Stimulated activated CD4-positive, alpha-beta T cell treated with anti-CD3 and anti-CD28 coated beads, TNF-alpha, amount 100 ng/mL, for 4 hours (primary cell): ENCODE measurements around the gene CDH4.

Experiments
- DNase-seq, 3 experiments: peaks; one replicate each; pipeline ENCODE4 v3.0.0-alpha.2; 2020; ENCODE audit warnings: low read depth in 3 of 3

CDH4 gene

DNA sequence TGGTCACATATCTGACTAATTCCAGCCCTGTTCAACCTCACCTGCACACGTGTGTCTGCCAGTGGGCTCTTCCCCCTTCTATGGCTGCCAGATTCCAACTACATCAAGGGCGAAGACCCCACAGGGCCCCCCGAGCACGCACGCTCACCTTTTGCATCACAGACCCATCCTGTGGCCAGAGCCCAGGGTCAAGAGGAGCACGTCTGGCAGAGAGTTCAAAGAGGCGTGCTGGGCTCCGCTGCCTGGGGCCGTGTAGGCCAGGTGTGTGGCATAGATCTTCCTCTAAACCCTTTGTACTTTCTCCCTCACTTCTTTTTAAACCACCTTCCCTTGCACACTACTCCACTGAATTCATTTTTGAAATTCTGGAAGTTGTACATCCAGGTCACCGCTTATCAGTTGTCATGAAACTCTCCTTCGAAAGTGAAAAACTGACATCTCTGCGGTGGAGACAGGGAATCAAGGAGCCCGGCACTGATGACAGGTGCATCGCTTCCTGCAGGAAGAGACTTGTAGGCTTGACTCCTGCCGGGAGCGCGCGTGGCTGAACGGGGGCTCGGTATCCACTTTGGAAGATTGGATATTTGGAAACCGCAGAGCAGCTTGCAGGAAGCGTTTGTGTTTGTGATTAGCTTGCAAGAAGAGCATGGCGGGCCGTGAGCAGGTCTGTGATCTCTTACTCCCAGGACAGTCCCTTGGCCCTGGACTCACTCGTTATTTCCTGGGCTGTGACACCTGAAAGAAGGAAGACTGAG, 397.2 kb downstream of the CDH4 start:
- DNase-seq: no peak

DNA sequence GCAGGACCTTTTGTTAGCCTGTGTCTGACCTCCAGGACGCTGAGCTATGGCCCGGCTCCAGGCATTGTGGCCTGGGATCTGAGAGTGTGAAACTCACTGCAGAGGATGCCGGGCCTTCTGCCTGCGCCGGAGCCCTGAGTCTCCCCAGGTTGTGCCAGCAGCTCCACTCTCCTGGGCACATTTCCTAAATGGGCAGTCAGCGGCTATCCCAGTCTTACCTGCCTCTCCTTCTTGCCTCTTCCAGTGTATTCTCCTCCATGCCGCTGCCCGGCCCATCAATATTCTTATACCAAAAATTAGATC, 397.8 kb downstream of the CDH4 start:
- DNase-seq: no peak

DNA sequence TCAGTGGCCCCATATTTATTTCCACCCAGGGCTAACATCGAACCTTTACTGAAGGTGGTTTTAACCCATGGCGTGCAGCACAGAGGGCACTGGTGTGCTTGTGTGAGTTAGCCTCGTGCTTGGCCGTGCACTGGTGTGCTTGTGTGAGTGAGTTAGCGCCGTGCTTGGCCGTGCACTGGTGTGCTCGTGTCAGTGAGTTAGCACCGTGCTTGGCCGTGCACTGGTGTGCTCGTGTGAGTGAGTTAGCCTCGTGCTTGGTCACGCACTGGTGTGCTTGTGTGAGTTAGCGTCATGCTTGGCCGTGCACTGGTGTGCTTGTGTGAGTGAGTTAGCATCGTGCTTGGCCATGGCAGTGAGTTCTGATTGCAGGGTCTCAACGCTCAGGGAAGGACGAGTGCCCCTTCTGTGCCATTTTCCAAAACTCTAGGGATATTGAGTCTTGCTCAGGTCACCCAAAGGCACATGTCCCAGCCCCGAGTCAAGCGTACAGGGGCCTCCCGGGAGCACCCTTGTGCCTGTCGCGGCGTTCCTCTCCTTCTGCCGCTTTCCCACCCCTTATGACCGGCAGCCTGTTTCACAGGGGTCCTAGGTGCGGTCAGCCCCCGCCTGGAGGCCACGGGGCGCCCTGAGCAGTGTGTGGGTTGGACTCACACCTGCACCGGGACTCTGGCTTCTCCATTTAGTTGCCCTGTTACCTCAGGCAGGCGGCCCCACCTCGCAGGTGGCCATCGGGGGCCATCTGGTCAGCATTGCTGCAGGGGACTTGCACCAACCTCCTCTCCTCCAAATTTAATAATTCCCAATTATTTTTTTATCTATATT, 399.1 kb downstream of the CDH4 start:
- no peak for DNase-seq

DNA sequence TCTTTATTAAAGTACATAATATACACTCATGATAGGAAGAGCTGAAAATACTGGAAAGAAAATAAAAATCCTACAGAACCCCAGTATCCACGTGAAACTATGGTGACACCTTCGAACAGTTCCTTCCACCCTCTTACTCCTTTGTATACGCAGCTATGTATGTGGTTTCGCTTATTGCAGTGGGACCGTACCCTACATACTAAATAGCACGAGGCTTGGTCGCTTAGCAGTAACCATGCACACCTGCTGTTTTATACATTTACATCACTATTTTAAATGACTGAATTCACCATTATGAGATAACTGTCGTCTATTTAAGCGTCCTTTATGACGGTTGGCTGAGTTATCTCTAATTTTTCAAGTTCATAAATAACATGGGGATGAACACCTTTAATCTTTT, 400.1 kb downstream of the CDH4 start:
- no peak for DNase-seq

DNA sequence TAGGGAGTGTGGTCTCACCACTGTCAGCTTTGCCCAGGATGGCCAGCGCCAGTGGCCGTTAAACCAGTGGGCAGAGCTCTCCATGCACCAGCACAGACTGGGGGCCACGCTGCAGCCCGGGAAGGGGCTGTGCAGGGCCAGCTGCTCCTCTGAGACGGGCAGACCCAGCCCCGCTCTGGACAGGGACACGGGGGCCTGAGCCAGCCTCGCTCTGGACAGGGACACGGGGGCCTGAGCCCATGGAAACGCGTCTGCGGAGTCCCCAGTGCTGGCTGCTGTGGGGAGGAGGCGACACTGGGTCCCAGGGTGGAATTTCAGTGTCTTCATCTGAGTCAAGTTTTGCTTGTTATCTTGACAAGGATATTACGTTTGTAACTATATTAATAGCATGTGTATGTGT, 402.7 kb downstream of the CDH4 start:
- no peak for DNase-seq

DNA sequence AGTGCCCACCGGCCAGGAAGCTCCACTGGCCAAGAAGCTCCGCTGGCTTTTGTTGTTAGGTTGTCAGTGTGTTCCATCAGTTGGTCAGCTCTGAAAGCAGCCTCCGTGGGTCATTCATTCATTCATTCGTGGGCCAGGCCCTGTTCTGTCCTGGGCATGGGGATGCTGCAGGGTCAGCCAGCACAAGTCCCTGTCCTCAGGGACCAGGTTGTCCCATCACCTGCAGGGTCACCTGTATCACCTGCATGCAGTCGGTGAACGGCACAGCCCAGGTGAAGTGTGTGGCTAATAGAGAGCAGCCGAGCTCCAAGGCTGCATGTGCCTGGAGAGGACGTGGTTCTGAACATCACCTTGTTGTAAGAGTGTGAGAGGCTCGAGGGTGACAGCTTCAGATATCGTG, 403.5 kb downstream of the CDH4 start:
- DNase-seq: no peak

DNA sequence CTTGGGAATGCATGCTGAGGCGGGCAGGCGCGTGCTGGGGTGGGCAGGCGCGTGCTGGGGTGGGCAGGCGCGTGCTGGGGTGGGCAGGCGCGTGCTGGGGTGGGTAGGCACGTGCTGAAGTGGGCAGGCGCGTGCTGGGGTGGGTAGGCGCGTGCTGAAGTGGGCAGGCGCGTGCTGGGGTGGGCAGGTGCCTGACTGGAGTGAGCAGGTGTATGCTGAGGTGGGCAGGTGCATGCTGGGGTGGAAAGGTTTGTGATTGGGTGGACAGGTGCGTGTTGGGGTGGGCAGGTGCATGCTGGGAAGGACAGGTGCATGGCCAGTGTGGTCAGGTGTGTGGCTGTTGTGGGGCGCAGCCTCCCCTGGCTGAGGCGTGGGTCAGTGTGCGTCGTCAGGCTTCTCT, 404.1 kb downstream of the CDH4 start:
- DNase-seq: no peak

DNA sequence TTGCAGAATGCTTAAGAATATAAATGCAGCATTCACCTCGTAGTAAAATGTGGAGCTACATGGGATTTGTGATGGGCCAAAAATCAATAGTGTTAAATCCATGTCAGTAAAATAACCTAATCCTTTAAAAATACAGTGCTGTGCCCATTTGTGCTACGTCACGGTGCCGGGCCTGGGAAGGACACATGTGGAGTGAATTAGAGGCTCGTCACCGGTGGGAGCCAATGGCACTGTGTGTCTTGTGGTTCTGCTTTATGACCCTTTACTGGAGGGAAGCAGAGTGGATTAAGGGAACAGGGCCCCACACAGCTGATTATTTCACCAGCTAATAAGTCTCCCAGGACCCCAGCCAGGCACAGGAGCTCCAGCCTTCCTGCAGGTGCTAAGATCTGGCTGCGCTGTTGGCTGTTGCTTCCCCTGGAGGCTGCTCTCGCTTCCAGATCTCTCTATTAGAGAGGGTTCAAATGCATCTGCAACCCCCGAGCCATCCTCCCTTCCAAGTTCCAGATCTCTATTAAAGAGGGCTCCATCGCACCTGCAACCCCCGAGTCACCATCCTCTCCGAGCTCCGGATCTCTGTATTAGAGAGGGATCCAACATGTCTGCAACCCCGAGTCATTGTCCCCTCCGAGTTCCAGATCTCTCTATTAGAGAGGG, 405.8 kb downstream of the CDH4 start:
- DNase-seq: no peak

DNA sequence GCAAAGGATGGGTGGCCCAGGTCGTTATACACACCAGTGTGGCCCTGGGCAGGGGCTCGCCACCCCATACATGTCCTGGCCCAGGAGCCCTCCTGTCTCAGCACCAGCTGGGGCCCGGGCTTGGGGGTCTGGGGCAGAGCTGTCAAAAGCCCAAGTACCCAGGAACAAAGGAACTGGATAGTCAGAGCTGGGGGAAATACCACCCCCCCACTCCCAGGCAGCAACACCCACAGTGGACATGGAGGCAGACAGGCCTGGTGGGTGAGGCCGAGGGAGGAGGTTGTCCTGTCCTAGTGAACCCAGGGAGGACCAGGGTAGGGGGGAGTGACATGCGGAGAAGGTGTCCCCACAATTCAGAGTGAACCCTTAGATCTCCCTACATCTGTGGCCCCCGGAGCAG, 406.5 kb downstream of the CDH4 start:
- DNase-seq: no peak

DNA sequence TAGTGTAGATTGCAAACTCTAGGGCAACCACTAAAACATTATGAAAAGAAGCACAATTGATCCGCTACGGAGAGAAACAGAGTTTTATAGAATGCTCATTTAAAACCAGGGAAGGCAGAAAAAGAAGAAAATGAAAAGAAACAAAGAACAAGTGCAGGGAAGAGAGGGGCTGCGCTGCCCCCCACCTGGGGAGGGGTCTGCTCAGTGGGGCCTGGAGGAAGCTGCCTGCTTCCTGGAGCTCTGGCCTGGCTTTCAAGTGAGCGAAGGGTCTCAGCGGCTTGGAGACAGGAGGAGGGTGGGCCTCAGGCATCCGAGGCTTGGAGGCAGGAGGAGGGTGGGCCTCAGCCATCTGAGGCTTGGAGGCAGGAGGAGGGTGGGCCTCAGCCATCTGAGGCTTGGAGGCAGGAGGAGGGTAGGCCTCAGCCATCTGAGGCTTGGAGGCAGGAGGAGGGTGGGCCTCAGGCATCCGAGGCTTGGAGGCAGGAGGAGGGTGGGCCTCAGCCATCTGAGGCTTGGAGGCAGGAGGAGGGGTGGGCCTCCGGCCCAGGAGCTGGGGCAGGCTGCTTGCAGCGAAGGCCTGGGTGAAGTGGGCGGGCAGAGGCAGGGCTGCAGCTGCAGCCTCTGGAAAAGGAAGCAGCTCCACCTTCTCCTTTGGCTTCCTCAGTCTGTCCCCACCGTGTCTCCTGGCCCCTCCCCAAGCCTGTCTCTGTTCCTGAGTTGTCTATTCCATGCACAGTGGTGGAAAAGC, 407.4 kb downstream of the CDH4 start:
- no peak for DNase-seq

DNA sequence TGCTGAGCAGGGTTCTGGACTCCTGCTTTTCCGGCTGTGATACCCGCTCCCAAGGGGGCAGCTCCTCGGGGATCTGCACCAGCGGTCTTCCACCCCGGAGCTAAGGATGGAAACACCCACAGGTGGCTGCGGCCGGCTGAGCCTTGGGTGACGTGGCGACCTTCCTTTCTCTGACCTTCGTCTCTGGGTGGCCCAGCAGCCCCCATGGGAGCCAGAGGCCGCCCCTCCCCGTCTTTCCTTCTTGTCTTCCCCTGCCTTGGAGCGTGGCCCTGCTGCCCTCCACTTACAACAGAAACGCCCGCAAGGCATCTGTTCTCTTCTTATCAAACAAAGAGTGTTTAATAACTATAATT, 407.9 kb downstream of the CDH4 start:
- no peak for DNase-seq

DNA sequence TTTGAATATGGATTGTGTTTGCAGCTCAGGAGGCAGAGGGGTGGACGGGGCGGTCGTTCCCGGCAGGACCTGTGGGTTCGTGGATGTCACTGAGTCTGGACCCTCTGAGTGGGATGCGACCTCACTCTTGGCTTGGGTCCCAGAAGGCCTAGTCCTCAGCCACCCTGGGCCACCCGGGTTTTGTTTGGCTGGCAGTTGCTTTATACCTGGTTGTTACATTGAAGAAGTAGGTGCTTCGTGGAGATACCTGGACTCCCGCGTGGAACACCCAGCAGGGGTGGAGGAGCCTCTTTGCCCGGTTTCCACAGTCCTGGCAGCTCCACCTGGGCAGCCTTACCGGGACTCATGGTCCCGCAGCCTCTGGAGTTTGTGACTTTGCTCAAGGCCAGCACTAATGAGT, 408.5 kb downstream of the CDH4 start:
- no peak for DNase-seq

DNA sequence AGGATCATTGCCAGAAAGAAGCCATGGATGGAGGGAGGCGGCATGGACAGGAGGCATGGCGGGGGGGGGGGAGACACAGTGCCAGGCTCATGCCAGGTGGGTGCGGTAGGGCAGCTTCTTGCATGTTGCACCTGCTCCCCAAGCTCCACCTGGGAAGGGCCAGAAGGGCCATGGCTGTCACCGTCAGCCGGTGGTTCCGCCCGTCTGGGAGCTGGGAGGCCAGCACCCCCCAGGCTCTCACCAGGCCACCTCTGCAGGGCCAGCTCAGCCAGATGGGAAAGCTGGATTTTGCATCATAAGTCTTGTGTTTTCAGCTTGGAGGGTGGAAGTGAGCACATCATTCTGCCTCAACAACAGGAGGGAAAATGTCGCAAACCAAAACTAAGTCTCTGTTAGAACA, 409.0 kb downstream of the CDH4 start:
- DNase-seq: no peak

DNA sequence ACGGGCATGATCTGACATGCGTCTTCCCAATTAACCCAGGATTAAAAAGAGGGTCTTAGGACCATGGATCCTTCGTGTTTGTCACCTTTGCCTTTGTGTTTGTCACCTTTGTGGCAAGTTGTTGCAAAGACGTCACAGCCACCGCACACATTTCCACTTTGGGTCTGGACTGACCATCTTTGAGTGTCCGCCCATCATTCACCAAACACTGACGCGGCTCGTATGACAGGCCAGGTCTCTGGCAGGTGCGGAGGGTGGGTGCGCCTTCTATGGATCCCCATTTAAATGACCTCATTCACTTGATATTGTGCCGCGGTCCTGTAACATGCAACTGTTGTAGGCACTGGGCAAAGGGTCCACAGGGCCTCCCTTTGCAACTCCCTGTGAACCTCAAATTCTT, 409.5 kb downstream of the CDH4 start:
- DNase-seq: no peak

DNA sequence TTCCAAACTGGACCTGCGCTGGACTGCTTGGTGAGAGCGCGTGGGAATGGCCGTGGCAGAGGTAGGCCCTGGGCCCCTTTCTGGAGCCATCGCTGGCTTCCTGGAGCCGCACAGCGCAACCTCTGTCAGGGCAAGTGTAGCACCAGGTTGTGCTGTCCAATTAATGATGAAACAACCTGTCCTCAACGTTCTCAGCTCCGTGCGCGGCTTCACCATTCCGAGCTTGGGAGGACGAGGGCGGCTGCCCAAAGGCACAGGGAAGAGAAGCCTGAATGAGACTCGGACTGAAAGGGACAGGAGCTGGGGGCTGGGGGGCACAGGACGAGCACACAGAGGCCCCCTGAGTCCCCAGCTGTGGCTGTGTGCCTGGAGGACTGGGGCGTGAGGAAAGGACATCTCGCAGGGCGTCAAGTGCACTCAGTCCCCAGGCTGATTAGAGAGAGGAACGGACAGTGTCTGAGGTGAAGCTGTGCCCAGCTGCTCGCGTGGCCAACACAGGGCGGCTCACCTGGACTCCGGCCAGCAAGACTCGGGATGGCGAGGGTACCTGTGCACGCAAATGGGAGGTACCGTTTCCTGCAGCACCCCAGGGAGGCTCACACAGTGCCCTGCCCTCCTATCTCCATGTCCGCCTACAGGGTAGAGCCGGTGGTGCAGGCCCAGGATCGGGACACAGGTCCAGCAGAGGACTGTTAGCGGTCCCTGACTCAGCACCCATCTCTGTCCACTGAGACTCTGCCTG, 410.3 kb downstream of the CDH4 start:
- DNase-seq: no peak

DNA sequence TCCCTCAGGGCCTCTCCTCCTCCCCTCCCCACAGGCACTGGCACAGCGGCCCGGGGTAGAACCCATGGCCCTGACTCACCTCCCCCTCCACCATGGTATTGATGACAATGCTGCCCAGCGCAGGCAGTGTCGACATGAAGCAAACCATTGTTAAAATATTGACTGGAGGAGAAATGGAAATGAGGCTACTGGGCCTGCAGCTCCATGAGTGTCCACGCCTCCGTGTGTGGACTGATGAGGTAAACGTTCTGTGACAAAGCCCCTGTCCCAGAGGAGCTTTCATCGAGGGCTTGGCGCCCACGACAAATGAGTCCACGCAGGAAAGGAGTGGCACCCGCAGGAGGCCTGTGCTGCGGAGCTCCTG, 410.9 kb downstream of the CDH4 start:
- no peak for DNase-seq

DNA sequence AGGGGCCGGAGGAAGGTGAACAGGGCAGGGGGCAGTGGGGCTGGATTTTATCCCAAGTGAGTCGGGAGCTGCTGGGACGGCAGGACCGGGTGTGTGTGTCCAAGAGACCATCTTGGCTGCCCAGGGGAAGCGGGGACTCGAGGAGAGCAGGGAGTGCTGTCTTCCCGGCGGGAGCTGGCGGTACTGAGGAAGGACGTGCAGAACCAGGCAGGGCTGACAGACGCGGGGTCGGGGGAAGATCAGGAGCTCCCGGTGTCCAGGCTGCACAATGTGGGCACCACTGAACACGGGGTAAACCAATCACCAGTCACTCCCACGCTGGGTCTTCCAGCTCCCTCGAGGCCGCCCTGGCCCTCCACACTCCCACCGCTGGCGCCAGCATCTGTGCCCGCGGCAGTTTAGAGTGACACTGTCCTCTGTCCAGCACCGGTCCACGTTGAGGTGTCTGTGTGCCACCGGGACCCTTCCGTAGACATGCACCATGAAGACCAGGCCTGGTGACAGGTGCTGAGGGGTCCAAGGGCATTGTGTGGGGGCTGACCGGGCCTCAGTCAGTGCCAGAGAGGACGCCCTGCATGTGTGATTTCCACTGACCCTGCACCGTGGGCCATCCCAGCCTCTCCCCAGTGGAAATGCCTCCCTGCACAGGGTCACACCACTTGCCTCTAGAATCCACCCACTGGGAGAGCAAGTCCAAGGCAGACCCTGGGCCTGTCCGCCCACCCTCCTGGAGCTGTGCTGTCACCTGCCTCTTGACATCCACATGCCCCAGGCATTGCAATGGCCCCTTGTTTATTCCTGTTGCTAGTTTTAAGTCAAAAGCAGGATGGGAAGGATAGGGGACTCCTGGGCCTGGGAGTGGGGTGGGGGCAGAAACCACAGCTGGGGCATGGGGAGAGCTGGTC, 411.7 kb downstream of the CDH4 start:
- no peak for DNase-seq

DNA sequence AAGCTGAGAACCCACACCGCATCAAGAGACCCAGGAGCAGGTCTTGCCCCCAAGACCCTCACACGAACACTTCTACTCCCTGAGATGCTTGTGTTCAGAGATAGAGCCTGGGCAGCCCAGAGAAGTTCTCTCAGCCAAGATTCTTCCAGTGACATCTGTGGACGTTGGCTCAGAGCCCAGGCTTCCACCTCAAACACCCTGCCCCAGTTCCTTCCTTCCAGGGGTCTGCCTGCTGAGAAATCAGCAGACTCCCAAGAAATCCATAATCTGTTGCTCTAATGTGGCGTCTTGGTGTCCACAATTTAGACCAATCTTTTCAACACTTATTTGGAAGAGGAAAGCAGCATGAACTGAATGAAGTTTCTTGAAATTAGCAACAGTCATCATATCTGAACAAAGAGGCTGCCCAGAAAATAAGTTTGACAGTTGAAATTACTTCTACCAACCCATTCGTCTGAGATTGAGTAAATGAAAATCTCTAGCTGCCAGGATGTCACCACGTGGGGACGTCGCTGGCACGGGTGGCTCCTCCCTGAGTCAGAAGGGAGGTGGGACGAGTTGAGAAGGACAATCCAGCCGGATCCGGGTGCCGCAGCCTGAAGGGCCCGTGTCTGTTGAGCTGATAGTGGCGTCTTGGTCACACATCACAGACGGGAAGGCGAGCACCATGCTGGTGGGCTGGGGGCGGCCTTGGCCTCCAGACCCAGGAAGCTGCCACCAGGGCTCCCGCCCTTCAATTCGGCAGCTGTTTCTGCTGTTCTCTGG, 412.7 kb downstream of the CDH4 start:
- no peak for DNase-seq

DNA sequence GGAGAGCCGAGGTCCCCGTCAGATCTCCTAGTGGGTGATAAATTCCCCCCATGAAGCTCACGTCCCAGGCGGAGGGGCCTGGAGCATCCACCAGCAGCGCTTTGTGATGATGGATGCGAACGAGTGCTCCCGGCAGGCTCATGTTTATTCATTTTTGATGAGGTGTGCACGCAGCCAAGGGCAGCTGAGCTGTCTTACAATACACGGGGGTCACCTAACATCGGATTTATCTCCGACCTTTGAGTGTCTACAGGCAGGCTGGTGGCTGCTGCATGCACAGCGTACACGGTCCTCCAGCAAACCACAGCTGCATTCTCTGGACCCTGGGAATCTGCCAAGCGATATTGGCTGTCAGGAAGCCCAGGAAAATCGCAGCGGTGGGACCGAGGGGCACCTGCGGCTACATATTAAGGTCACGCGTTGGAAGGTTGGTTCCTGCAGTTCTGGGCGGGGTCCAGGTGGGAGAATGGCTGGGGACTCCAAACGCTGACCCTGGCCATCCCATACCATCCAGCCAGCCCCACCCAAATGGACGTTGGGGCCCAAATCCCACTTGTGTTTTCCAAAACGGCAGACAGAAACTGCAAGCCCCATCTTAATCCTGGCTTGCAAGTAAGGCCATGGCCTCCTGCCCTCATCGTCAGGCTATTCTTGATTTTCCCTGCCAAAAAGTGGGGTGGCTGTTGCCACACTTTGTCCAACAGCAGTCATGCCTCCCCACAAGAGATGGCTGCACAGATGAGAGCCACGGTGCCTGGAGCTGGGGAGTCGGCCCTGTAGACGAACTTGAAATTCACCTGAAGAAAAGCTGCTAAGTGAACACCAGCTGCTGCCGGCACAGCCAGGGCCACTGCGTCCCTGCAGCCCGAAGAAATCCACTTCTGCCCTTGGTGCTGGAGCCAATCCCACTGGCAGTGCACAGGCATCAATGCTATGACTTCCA, 413.7 kb downstream of the CDH4 start:
- no peak for DNase-seq
